Gastroesophageal sphincter (tissue), 4 donors: ENCODE data around the gene S100B. TPM values are rescaled to one million over a fixed set of nuclear protein-coding genes. Genes with fewer than 3 reads are reported as not detected.

Source experiments
- ATAC-seq: fragments of 150-250 bp; one replicate; pipeline ENCODE4 v1.9.1; 2016; ENCODE audit warnings: mild to moderate bottlenecking, moderate library complexity
- H3K27ac ChIP-seq, 4 donors: fragments of 200-600 bp; sonication (generic) in 3 of 4; 1 replicate in 3 of 4; 2 replicates in 1 of 4; pipeline ENCODE4 v1.5.1; 2016 to 2019
- H3K27me3 ChIP-seq: fragments of 200-600 bp; sonication (generic); one replicate; pipeline ENCODE4 v1.5.1; 2019
- H3K36me3 ChIP-seq, 2 donors: fragments of 200-600 bp; sonication (generic); one replicate each; pipeline ENCODE4 v1.5.1; 2019; ENCODE audit warnings: control low read depth in 1 of 2
- H3K4me1 ChIP-seq, 3 donors: fragments of 200-600 bp; sonication (generic); 1 replicate in 2 of 3; 2 replicates in 1 of 3; pipeline ENCODE4 v1.5.1; 2016 to 2019; ENCODE audit warnings: control low read depth in 2 of 3
- H3K4me3 ChIP-seq, 2 donors: fragments of 200-600 bp; sonication (generic); one replicate each; pipeline ENCODE4 v1.5.1; 2019; ENCODE audit warnings: mild to moderate bottlenecking in 1 of 2, moderate library complexity in 1 of 2
- H3K9me3 ChIP-seq, 3 donors: fragments of 200-600 bp; sonication (generic); one replicate each; pipeline ENCODE4 v1.5.1; 2017 to 2019; ENCODE audit warnings: control low read depth in 2 of 3
- EP300 ChIP-seq: sonication (generic); formaldehyde crosslinking; IDR thresholded peaks from one replicate; pipeline ENCODE4 v1.6.1; 2017; ENCODE audit warnings: antibody characterized with exemption, mild to moderate bottlenecking
- POLR2A ChIP-seq, 2 donors: fragments of 450-650 bp; IDR thresholded peaks; one replicate each; pipeline ENCODE4 v1.6.1; 2017; ENCODE audit warnings: antibody characterized with exemption in 2 of 2, mild to moderate bottlenecking in 2 of 2, moderate library complexity in 1 of 2
- POLR2AphosphoS5 ChIP-seq: sonication (generic); formaldehyde crosslinking; IDR thresholded peaks from one replicate; pipeline ENCODE4 v1.6.1; 2017; ENCODE audit warnings: antibody characterized with exemption
- WGBS, 2 donors: methylation state at CpG; one replicate each; pipeline ENCODE4 v1.1.5; 2018; ENCODE audit warnings: low coverage in 1 of 2; 5-methylcytosine and 5-hydroxymethylcytosine counted together
- total RNA-seq, 4 donors: library from RNA; depleted of rRNA; stranded (reverse); fragments of >200 nt; gene quantifications; one replicate each; pipeline ENCODE4 v1.1.0, GENCODE V29; 2016
- TF ChIP-seq, protein P1 (sequence below), 4 experiments: fragments of 200-600 bp in 2 of 4; fragments of 450-650 bp in 2 of 4; sonication (generic) in 1 of 4; IDR thresholded peaks; one replicate each; pipeline ENCODE4 v1.5.1; 2017 to 2019; ENCODE audit warnings: antibody characterized with exemption in 4 of 4, mild to moderate bottlenecking in 2 of 4, moderate library complexity in 2 of 4

Gene S100B
- total RNA-seq, 4 donors from 2014 or later = 22.6 to 31.6 (median 27.7) TPM

DNA sequence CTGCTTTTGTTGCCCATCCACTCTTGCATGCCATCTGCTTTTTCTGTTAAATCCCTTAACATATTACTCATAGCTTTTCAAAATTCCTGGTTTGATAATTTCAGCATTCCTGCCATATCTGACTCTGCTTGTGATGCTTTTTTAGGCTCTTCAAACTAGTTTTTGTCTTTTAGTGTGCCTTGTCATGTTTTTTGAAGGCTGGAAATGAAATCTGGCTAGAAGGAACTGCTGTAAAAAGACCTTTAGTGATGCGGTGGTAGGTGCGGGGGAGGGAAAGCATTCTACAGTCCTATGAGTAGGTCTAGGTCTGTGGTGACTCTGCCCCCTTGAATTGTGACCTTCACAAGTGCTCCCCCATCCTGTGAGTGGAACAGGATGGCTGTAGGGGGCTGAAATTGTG is 15.0 kb upstream of the S100B start:
- ATAC-seq = no peak
- TF ChIP-seq, protein P1, sequence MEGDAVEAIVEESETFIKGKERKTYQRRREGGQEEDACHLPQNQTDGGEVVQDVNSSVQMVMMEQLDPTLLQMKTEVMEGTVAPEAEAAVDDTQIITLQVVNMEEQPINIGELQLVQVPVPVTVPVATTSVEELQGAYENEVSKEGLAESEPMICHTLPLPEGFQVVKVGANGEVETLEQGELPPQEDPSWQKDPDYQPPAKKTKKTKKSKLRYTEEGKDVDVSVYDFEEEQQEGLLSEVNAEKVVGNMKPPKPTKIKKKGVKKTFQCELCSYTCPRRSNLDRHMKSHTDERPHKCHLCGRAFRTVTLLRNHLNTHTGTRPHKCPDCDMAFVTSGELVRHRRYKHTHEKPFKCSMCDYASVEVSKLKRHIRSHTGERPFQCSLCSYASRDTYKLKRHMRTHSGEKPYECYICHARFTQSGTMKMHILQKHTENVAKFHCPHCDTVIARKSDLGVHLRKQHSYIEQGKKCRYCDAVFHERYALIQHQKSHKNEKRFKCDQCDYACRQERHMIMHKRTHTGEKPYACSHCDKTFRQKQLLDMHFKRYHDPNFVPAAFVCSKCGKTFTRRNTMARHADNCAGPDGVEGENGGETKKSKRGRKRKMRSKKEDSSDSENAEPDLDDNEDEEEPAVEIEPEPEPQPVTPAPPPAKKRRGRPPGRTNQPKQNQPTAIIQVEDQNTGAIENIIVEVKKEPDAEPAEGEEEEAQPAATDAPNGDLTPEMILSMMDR (IDR thresholded peaks at IDR 0.05) = no peak
- TF ChIP-seq EP300 = no peak
- no peak for TF ChIP-seq POLR2AphosphoS5
- no peak for TF ChIP-seq POLR2A (IDR thresholded peaks at IDR 0.05)
- Histone ChIP-seq H3K4me1 (peaks cover 0 to 29% (median 0%) of the 10 kb centered on the region in 3 donors), H3K27me3 (no peaks in the 10 kb centered on the region), H3K9me3 (no peaks in the 10 kb centered on the region), H3K4me3 (no peak overlapping the region), H3K36me3 (no peaks in the 10 kb centered on the region), H3K27ac (no peak overlapping the region)
- WGBS, 2 donors = 79 to 100% methylated on average over 1 to 2 of the region's 2 CpGs

DNA sequence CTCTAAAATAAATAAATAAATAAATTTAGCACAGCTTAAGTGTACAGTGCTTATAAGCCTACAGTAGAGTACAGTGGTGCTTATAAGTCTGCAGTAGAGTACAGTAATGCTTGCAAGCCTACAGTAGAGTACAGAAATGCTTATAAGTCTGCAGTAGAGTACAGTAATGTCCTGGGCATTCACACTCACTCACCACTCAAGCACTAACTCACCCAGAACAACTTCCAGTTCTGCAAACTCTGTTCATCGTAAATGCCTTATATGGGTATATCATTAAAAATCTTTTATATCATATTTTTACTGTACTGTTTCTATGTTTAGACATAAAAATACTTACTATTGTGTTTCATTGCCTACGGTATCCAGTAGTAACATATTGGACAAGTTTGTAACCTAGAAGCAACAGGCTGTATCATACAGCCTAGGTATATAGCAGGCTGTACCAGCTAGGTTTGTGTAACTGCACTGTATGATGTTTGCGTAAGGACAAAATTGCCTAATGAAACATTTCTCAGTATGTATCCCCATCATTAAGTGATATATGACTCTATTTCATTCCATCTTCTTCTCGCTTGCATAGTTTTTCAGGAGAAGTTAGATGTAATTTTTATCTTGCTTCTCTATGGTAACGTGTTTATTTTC is 14.0 kb upstream of the S100B start:
- TF ChIP-seq POLR2AphosphoS5 (no peak), POLR2A (IDR thresholded peaks at IDR 0.05) (no peak), EP300 (no peak)
- TF ChIP-seq, protein P1 (IDR thresholded peaks at IDR 0.05) = no peak
- no peak overlapping the region for H3K4me3 ChIP-seq
- no peaks in the 10 kb centered on the region for H3K36me3 ChIP-seq
- H3K4me1 ChIP-seq = peaks cover 0 to 27% (median 0%) of the 10 kb centered on the region in 3 donors
- no peaks in the 10 kb centered on the region for H3K27me3 ChIP-seq
- no peak overlapping the region for H3K27ac ChIP-seq
- no peak for ATAC-seq
- H3K9me3 ChIP-seq = no peaks in the 10 kb centered on the region
- WGBS, 2 donors = 93 to 100% methylated on average over 3 to 5 of the region's 5 CpGs

DNA sequence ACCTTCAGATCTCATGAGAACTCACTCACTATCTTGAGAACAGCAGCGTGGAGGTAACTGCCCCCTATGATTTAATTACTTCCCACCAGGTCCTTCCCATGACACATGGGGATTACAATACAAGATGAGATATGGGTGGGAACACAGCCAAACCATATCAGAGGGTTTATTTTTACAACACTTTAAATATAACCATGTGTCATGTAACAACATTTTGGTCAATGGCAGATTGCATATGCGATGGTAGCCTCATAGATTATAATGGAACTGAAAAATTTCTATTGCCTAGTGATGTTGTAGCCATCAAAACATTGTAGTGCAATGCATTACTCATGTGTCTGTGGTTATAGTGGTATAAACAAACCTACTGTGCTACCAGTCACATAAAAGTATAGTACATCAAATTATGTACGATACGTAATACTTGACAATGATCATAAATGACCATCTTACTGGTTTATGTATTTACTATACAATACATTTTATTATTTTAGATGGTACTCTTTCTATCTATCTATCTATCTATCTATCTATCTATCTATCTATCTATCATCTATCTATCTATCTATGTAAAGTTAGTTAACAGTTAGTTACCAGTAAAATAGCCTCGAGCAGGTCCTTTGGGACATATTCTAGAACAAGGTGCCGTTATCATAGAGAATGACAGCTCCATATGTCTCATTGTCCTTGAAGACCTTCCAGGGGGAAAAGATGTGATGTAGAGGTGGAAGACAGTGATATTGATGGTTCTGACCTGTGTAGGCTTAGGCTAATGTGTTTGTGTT is 12.6 kb upstream of the S100B start:
- no peak overlapping the region for H3K27ac ChIP-seq
- H3K4me1 ChIP-seq = peaks cover 0 to 14% (median 0%) of the 10 kb centered on the region in 3 donors
- H3K4me3 ChIP-seq = no peak overlapping the region
- TF ChIP-seq POLR2A (IDR thresholded peaks at IDR 0.05) = no peak
- TF ChIP-seq, protein P1 (IDR thresholded peaks at IDR 0.05) = no peak
- TF ChIP-seq POLR2AphosphoS5 = no peak
- TF ChIP-seq EP300 = no peak
- H3K9me3 ChIP-seq = no peaks in the 10 kb centered on the region
- H3K27me3 ChIP-seq = no peaks in the 10 kb centered on the region
- WGBS, 2 donors = 52 to 68% methylated on average over 6 of the region's 6 CpGs
- ATAC-seq = no peak
- H3K36me3 ChIP-seq = no peaks in the 10 kb centered on the region

DNA sequence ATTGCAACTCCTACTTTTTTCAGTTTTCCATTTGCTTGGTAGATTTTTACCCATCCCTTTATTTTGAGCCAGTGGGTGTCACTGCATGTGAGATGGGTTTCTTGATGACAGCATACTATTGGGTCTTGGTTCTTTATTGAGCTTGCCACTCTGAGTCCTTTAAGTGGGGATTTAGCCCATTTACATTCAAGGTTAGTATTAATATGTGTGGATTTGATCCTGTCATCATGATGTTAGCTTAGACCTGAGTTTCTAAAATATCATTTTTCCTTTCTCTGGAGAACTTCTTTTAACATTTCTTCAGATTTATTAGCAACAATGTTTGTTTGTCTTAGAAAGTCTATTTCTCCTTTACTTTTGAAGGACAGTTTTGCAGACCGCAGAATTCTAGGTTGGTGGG is 11.8 kb upstream of the S100B start:
- TF ChIP-seq, protein P1 (IDR thresholded peaks at IDR 0.05) = no peak
- TF ChIP-seq POLR2AphosphoS5 (no peak), POLR2A (IDR thresholded peaks at IDR 0.05) (no peak), EP300 (no peak)
- peaks cover 0 to 6% (median 0%) of the 10 kb centered on the region in 3 donors for H3K4me1 ChIP-seq
- WGBS, 2 donors = 90 to 100% methylated on average over 1 of the region's 1 CpG
- H3K9me3 ChIP-seq = no peaks in the 10 kb centered on the region
- no peaks in the 10 kb centered on the region for H3K27me3 ChIP-seq
- no peak for ATAC-seq
- H3K27ac ChIP-seq = no peak overlapping the region
- no peak overlapping the region for H3K4me3 ChIP-seq
- H3K36me3 ChIP-seq = no peaks in the 10 kb centered on the region
